Colonic mucosa (tissue), 4 donors: ENCODE results near the gene CCDC47. TPM values are rescaled to one million over a fixed set of nuclear protein-coding genes. Genes with fewer than 3 reads are reported as not detected.

ENCODE experiments used
- DNase-seq: peaks from one replicate; pipeline ENCODE4 v3.0.0-alpha.2; 2020
- H3K27ac ChIP-seq: fragments of 200-600 bp; one replicate; pipeline ENCODE4 v1.8.0; 2021
- H3K27me3 ChIP-seq: fragments of 200-600 bp; one replicate; pipeline ENCODE4 v1.8.0; 2021
- H3K36me3 ChIP-seq: fragments of 200-600 bp; one replicate; pipeline ENCODE4 v1.8.0; 2021
- H3K4me1 ChIP-seq: fragments of 200-600 bp; one replicate; pipeline ENCODE4 v1.8.0; 2021; ENCODE audit warnings: mild to moderate bottlenecking
- H3K4me3 ChIP-seq: fragments of 200-600 bp; one replicate; pipeline ENCODE4 v1.8.0; 2021
- H3K9ac ChIP-seq, 2 donors: one replicate each; pipeline ENCODE4 v1.7.0; 2013; ENCODE audit warnings: control low read depth in 2 of 2, low read depth in 2 of 2, low read length in 2 of 2
- H3K9me3 ChIP-seq: fragments of 200-600 bp; one replicate; pipeline ENCODE4 v1.8.0; 2021
- intact Hi-C: fragments of 100-400 bp; cut with DNase I; formaldehyde crosslinking; loops from one replicate; pipeline ENCODE4 v1.14.1; 2022
- total RNA-seq, 2 donors: library from RNA; stranded (reverse); fragmentation: NEBNext Ultra II Directional in 1 of 2; extraction: Animal tissue kit (Norgen Biotek cat#: 25700) in 1 of 2; gene quantifications; one replicate each; pipeline ENCODE4 v1.2.1, GENCODE V29; 2021
- TF ChIP-seq, protein P1 (sequence below): fragments of 200-600 bp; IDR thresholded peaks from one replicate; pipeline ENCODE4 v1.8.0; 2022; ENCODE audit warnings: antibody characterized with exemption, mild to moderate bottlenecking
- donor health status: healthy.
- donor health status: DM: no; HTN: no; CAD: no.
- donor health status: DM: no; HTN: no; CAD: no.

Gene CCDC47
- total RNA-seq, 2 donors from 2014 or later, result 128 to 145 TPM

- Histone ChIP-seq H3K9me3 (no peaks in the 10 kb centered on the region), H3K4me3 (peak within 1 kb of the TSS; percentile 92), H3K36me3 (no peaks in the 10 kb centered on the region), H3K9ac (peak within 1 kb of the TSS; percentile 81 to 99), H3K27me3 (no peaks in the 10 kb centered on the region), H3K4me1 (peaks cover 8% of the 10 kb centered on the region), H3K27ac (peak within 1 kb of the TSS; percentile 99)
- DNase-seq, result peak; percentile 92
- intact Hi-C loops, result loop anchor here (10.0 kb wide), 1 partner anchor 50 kb away; the partner anchor contains the start of genes FTSJ3 and PSMC5
- TF ChIP-seq, protein P1, sequence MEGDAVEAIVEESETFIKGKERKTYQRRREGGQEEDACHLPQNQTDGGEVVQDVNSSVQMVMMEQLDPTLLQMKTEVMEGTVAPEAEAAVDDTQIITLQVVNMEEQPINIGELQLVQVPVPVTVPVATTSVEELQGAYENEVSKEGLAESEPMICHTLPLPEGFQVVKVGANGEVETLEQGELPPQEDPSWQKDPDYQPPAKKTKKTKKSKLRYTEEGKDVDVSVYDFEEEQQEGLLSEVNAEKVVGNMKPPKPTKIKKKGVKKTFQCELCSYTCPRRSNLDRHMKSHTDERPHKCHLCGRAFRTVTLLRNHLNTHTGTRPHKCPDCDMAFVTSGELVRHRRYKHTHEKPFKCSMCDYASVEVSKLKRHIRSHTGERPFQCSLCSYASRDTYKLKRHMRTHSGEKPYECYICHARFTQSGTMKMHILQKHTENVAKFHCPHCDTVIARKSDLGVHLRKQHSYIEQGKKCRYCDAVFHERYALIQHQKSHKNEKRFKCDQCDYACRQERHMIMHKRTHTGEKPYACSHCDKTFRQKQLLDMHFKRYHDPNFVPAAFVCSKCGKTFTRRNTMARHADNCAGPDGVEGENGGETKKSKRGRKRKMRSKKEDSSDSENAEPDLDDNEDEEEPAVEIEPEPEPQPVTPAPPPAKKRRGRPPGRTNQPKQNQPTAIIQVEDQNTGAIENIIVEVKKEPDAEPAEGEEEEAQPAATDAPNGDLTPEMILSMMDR, result no peak
These were observed 958 bp upstream of the CCDC47 start, which contains the start of gene DDX42 for GRCh38 chr17:63774141-63774968. Gene DDX42 (plus strand): TSS chr17:63774170. CDS start chr17:63787050, 12,880 bp downstream.

GRCh38 chr17:63772801-63773271 lies 561 bp downstream of the CCDC47 start:
- intact Hi-C loops, result loop anchor here (10.0 kb wide), 1 partner anchor 52 kb away; the partner anchor contains the start of genes FTSJ3 and PSMC5
- TF ChIP-seq, protein P1, result no peak
- Histone ChIP-seq H3K27ac (peak overlapping the region; percentile 99), H3K9me3 (no peaks in the 10 kb centered on the region), H3K36me3 (no peaks in the 10 kb centered on the region), H3K4me1 (peaks cover 8% of the 10 kb centered on the region), H3K9ac (peak overlapping the region; percentile 81 to 99), H3K27me3 (no peaks in the 10 kb centered on the region), H3K4me3 (peak overlapping the region; percentile 92)
- DNase-seq, result peak; percentile 23

GRCh38 chr17:63768433-63768832 lies 5.0 kb downstream of the CCDC47 start:
- H3K9me3 ChIP-seq, result no peaks in the 10 kb centered on the region
- H3K27ac ChIP-seq, result no peak overlapping the region
- H3K9ac ChIP-seq, result no peak overlapping the region
- intact Hi-C loops, result no loop called here
- DNase-seq, result no peak
- TF ChIP-seq, protein P1, result no peak
- H3K36me3 ChIP-seq, result peaks cover 4% of the 10 kb centered on the region
- no peaks in the 10 kb centered on the region for H3K27me3 ChIP-seq
- H3K4me1 ChIP-seq, result peaks cover 5% of the 10 kb centered on the region
- H3K4me3 ChIP-seq, result no peak overlapping the region

GRCh38 chr17:63766754-63767153 lies 6.6 kb downstream of the CCDC47 start:
- no peaks in the 10 kb centered on the region for H3K27me3 ChIP-seq
- TF ChIP-seq, protein P1, result no peak
- H3K27ac ChIP-seq, result no peak overlapping the region
- no peak for DNase-seq
- H3K4me3 ChIP-seq, result no peak overlapping the region
- peaks cover 8% of the 10 kb centered on the region for H3K4me1 ChIP-seq
- intact Hi-C loops, result no loop called here
- no peak overlapping the region for H3K9ac ChIP-seq
- peaks cover 4% of the 10 kb centered on the region for H3K36me3 ChIP-seq
- H3K9me3 ChIP-seq, result no peaks in the 10 kb centered on the region

- no peak overlapping the region for H3K9ac ChIP-seq
- peaks cover 3% of the 10 kb centered on the region for H3K4me1 ChIP-seq
- no peaks in the 10 kb centered on the region for H3K27me3 ChIP-seq
- H3K9me3 ChIP-seq, result no peaks in the 10 kb centered on the region
- H3K36me3 ChIP-seq, result peaks cover 4% of the 10 kb centered on the region
- TF ChIP-seq, protein P1, result no peak
- no peak overlapping the region for H3K27ac ChIP-seq
- H3K4me3 ChIP-seq, result no peak overlapping the region
- no peak for DNase-seq
- intact Hi-C loops, result no loop called here
These were observed 8.7 kb downstream of the CCDC47 start for GRCh38 chr17:63764716-63765115.
